Stimulated activated memory B cell treated with anti-CD40 and anti-IgM and Interleukin-4, amounts not matched to agents 10 μg/mL and 1 μg/mL and 100 μg/mL, for 72 hours (primary cell): Measurements from ENCODE around the gene NT5C3A.

Experiments used
- ATAC-seq: fragments of 150-1000 bp; cut with Tn5 transposase; 2 replicates; pipeline ENCODE4 v1.10.0; 2021
- H3K27ac Mint-ChIP-seq: one replicate; pipeline ENCODE4 v1.8.0; 2022; ENCODE audit warnings: mild to moderate bottlenecking, mixed read lengths
- H3K27me3 Mint-ChIP-seq: one replicate; pipeline ENCODE4 v1.8.0; 2022; ENCODE audit warnings: mixed read lengths
- H3K36me3 Mint-ChIP-seq: one replicate; pipeline ENCODE4 v1.8.0; 2022; ENCODE audit warnings: mixed read lengths
- H3K4me1 Mint-ChIP-seq: one replicate; pipeline ENCODE4 v1.8.0; 2022; ENCODE audit warnings: mixed read lengths
- H3K4me3 Mint-ChIP-seq: one replicate; pipeline ENCODE4 v1.8.0; 2022; ENCODE audit warnings: mild to moderate bottlenecking, moderate library complexity, mixed read lengths
- H3K9me3 Mint-ChIP-seq: one replicate; pipeline ENCODE4 v1.8.0; 2022; ENCODE audit warnings: mixed read lengths

The NT5C3A gene

GRCh38 chr7:33089142-33089541 lies 26.6 kb upstream of the NT5C3A start:
- no peak overlapping the region for H3K27ac Mint-ChIP-seq
- no peaks in the 10 kb centered on the region for H3K27me3 Mint-ChIP-seq
- ATAC-seq, result no peak
- peaks cover 10% of the 10 kb centered on the region for H3K4me1 Mint-ChIP-seq
- H3K4me3 Mint-ChIP-seq, result no peak overlapping the region
- H3K9me3 Mint-ChIP-seq, result no peaks in the 10 kb centered on the region
- H3K36me3 Mint-ChIP-seq, result peaks cover 20% of the 10 kb centered on the region

GRCh38 chr7:33087858-33088257 lies 25.3 kb upstream of the NT5C3A start:
- Mint-ChIP-seq H3K4me1 (peaks cover 10% of the 10 kb centered on the region), H3K36me3 (peaks cover 7% of the 10 kb centered on the region), H3K27me3 (no peaks in the 10 kb centered on the region), H3K27ac (no peak overlapping the region), H3K9me3 (no peaks in the 10 kb centered on the region), H3K4me3 (no peak overlapping the region)
- no peak for ATAC-seq

- peaks cover 10% of the 10 kb centered on the region for H3K4me1 Mint-ChIP-seq
- peaks cover 2% of the 10 kb centered on the region for H3K36me3 Mint-ChIP-seq
- no peak overlapping the region for H3K4me3 Mint-ChIP-seq
- no peaks in the 10 kb centered on the region for H3K9me3 Mint-ChIP-seq
- H3K27me3 Mint-ChIP-seq, result no peaks in the 10 kb centered on the region
- ATAC-seq, result no peak
- no peak overlapping the region for H3K27ac Mint-ChIP-seq
Observed at GRCh38 chr7:33087356-33087755, 24.8 kb upstream of the NT5C3A start.

- Mint-ChIP-seq H3K36me3 (no peaks in the 10 kb centered on the region), H3K9me3 (no peaks in the 10 kb centered on the region), H3K27ac (no peak overlapping the region), H3K4me3 (no peak overlapping the region), H3K27me3 (no peaks in the 10 kb centered on the region), H3K4me1 (peaks cover 10% of the 10 kb centered on the region)
- no peak for ATAC-seq
Observed at GRCh38 chr7:33079763-33080690, 17.5 kb upstream of the NT5C3A start.

- no peak overlapping the region for H3K4me3 Mint-ChIP-seq
- H3K36me3 Mint-ChIP-seq, result no peaks in the 10 kb centered on the region
- no peak for ATAC-seq
- H3K27me3 Mint-ChIP-seq, result no peaks in the 10 kb centered on the region
- H3K9me3 Mint-ChIP-seq, result no peaks in the 10 kb centered on the region
- peaks cover 10% of the 10 kb centered on the region for H3K4me1 Mint-ChIP-seq
- no peak overlapping the region for H3K27ac Mint-ChIP-seq
Observed at GRCh38 chr7:33079096-33079495, 16.5 kb upstream of the NT5C3A start.

GRCh38 chr7:33076737-33077136 lies 14.2 kb upstream of the NT5C3A start:
- no peak overlapping the region for H3K27ac Mint-ChIP-seq
- H3K4me1 Mint-ChIP-seq, result peaks cover 10% of the 10 kb centered on the region
- H3K36me3 Mint-ChIP-seq, result no peaks in the 10 kb centered on the region
- H3K9me3 Mint-ChIP-seq, result peaks cover 2% of the 10 kb centered on the region
- no peak overlapping the region for H3K4me3 Mint-ChIP-seq
- peaks cover 11% of the 10 kb centered on the region for H3K27me3 Mint-ChIP-seq
- ATAC-seq, result no peak

GRCh38 chr7:33075818-33076518 lies 13.4 kb upstream of the NT5C3A start:
- Mint-ChIP-seq H3K4me1 (peaks cover 10% of the 10 kb centered on the region), H3K36me3 (no peaks in the 10 kb centered on the region), H3K27ac (no peak overlapping the region), H3K9me3 (peaks cover 5% of the 10 kb centered on the region), H3K4me3 (no peak overlapping the region), H3K27me3 (peaks cover 16% of the 10 kb centered on the region)
- no peak for ATAC-seq

GRCh38 chr7:33073243-33073642 lies 10.7 kb upstream of the NT5C3A start:
- Mint-ChIP-seq H3K27ac (no peak overlapping the region), H3K4me1 (peaks cover 10% of the 10 kb centered on the region), H3K36me3 (no peaks in the 10 kb centered on the region), H3K9me3 (peaks cover 5% of the 10 kb centered on the region), H3K4me3 (no peak overlapping the region), H3K27me3 (peaks cover 16% of the 10 kb centered on the region)
- no peak for ATAC-seq

- peaks cover 16% of the 10 kb centered on the region for H3K27me3 Mint-ChIP-seq
- no peak overlapping the region for H3K27ac Mint-ChIP-seq
- peaks cover 7% of the 10 kb centered on the region for H3K4me1 Mint-ChIP-seq
- no peak for ATAC-seq
- H3K4me3 Mint-ChIP-seq, result no peak overlapping the region
- H3K36me3 Mint-ChIP-seq, result no peaks in the 10 kb centered on the region
- H3K9me3 Mint-ChIP-seq, result peaks cover 5% of the 10 kb centered on the region
Observed at GRCh38 chr7:33072471-33072870, 9.9 kb upstream of the NT5C3A start.

- peaks cover 3% of the 10 kb centered on the region for H3K36me3 Mint-ChIP-seq
- no peaks in the 10 kb centered on the region for H3K4me1 Mint-ChIP-seq
- no peak overlapping the region for H3K4me3 Mint-ChIP-seq
- no peak for ATAC-seq
- H3K27ac Mint-ChIP-seq, result no peak overlapping the region
- peaks cover 6% of the 10 kb centered on the region for H3K9me3 Mint-ChIP-seq
- H3K27me3 Mint-ChIP-seq, result peaks cover 16% of the 10 kb centered on the region
Observed at GRCh38 chr7:33070831-33071230, 8.3 kb upstream of the NT5C3A start.

GRCh38 chr7:33070277-33070676 lies 7.7 kb upstream of the NT5C3A start:
- H3K27ac Mint-ChIP-seq, result no peak overlapping the region
- no peak for ATAC-seq
- H3K9me3 Mint-ChIP-seq, result peaks cover 9% of the 10 kb centered on the region
- H3K4me3 Mint-ChIP-seq, result no peak overlapping the region
- H3K27me3 Mint-ChIP-seq, result peaks cover 16% of the 10 kb centered on the region
- H3K4me1 Mint-ChIP-seq, result no peaks in the 10 kb centered on the region
- H3K36me3 Mint-ChIP-seq, result peaks cover 8% of the 10 kb centered on the region

- Mint-ChIP-seq H3K36me3 (peaks cover 8% of the 10 kb centered on the region), H3K9me3 (peaks cover 9% of the 10 kb centered on the region), H3K4me1 (peaks cover 5% of the 10 kb centered on the region), H3K27ac (no peak overlapping the region), H3K27me3 (peaks cover 16% of the 10 kb centered on the region), H3K4me3 (no peak overlapping the region)
- no peak for ATAC-seq
Observed at GRCh38 chr7:33067921-33068320, 5.3 kb upstream of the NT5C3A start.

GRCh38 chr7:33066771-33067170 lies 4.2 kb upstream of the NT5C3A start:
- Mint-ChIP-seq H3K27ac (no peak overlapping the region), H3K4me3 (no peak overlapping the region), H3K9me3 (peaks cover 7% of the 10 kb centered on the region), H3K27me3 (peaks cover 5% of the 10 kb centered on the region), H3K4me1 (peaks cover 5% of the 10 kb centered on the region), H3K36me3 (peaks cover 8% of the 10 kb centered on the region)
- no peak for ATAC-seq

- peaks cover 8% of the 10 kb centered on the region for H3K36me3 Mint-ChIP-seq
- peaks cover 4% of the 10 kb centered on the region for H3K9me3 Mint-ChIP-seq
- ATAC-seq, result no peak
- H3K4me1 Mint-ChIP-seq, result peaks cover 6% of the 10 kb centered on the region
- H3K27me3 Mint-ChIP-seq, result no peaks in the 10 kb centered on the region
- H3K27ac Mint-ChIP-seq, result no peak overlapping the region
- H3K4me3 Mint-ChIP-seq, result no peak overlapping the region
Observed at GRCh38 chr7:33065981-33066380, 3.4 kb upstream of the NT5C3A start.

- Mint-ChIP-seq H3K36me3 (peaks cover 14% of the 10 kb centered on the region), H3K27ac (peak overlapping the region; percentile 89), H3K9me3 (peaks cover 4% of the 10 kb centered on the region), H3K27me3 (no peaks in the 10 kb centered on the region), H3K4me1 (peaks cover 36% of the 10 kb centered on the region), H3K4me3 (peak overlapping the region; percentile 84)
- ATAC-seq, result peak; percentile 97
Observed at GRCh38 chr7:33062782-33063443, 337 bp upstream of the NT5C3A start.
